ENCODE measurements around the gene GPR151. TPM values are rescaled to one million over a fixed set of nuclear protein-coding genes. Genes with fewer than 3 reads are reported as not detected.

Gene GPR151
- polyA plus RNA-seq, 3 donors: not detected

GRCh38 chr5:146510559-146511125 is 5.3 kb downstream of the GPR151 start:
- no peak overlapping the region for H2AFZ ChIP-seq (ENCODE audit: insufficient read depth, low read depth, low read length, poor library complexity, severe bottlenecking)
- H3K4me1 ChIP-seq (ENCODE audit: control insufficient read depth in 1 of 2, insufficient read depth in 2 of 2, low read length in 2 of 2): no peaks in the 10 kb centered on the region
- no peaks in the 10 kb centered on the region for H4K20me1 ChIP-seq (ENCODE audit: insufficient read depth, low read length)
- no CpG with 5 or more reads among the region's 9 CpGs for WGBS (ENCODE audit: insufficient coverage)
- H3K9me3 ChIP-seq (replicated peaks in 1 of 2; ENCODE audit: control insufficient read depth in 1 of 2, insufficient read depth in 1 of 2, low read length in 2 of 2): no peaks in the 10 kb centered on the region
- no peak overlapping the region for H3K9ac ChIP-seq (ENCODE audit: insufficient read depth, low read length, poor library complexity, severe bottlenecking)
- Mint-ChIP-seq H3K9me3 (no peaks in the 10 kb centered on the region), H3K27me3 (ENCODE audit: low read depth in 3 of 3) (no peaks in the 10 kb centered on the region), H3K4me3 (no peak overlapping the region), H3K27ac (no peak overlapping the region), H3K36me3 (peaks cover 64 to 67% of the 10 kb centered on the region in 2 donors), H3K4me1 (peaks cover 1% of the 10 kb centered on the region)
- H3K4me2 ChIP-seq (replicated peaks; ENCODE audit: extremely low read depth, low read length, poor library complexity, severe bottlenecking): no peak overlapping the region
- H3K27ac ChIP-seq (ENCODE audit: low read depth in 1 of 2, low read length in 2 of 2): no peak overlapping the region
- intact Hi-C loops (cut with micrococcal nuclease): no loop called here
- H3K27me3 ChIP-seq (ENCODE audit: control insufficient read depth in 2 of 2, insufficient read depth in 2 of 2, low read length in 2 of 2): no peaks in the 10 kb centered on the region
- DNase-seq: peak in 1 of 3 donors; percentile 6
- H3K79me2 ChIP-seq (ENCODE audit: insufficient read depth, low read length): no peaks in the 10 kb centered on the region
- H3K4me3 ChIP-seq (replicated peaks in 1 of 3; ENCODE audit: low read depth in 2 of 3, low read length in 3 of 3): no peak overlapping the region
- H3K36me3 ChIP-seq (replicated peaks in 1 of 2; ENCODE audit: control insufficient read depth in 1 of 2, insufficient read depth in 2 of 2, low read length in 2 of 2): peaks cover 64 to 76% of the 10 kb centered on the region in 2 donors
- TF ChIP-seq CTCF (IDR thresholded peaks at IDR 0.05): no peak

GRCh38 chr5:146507428-146507827 is 8.6 kb downstream of the GPR151 start:
- Histone ChIP-seq H3K36me3 (replicated peaks in 1 of 2; ENCODE audit: control insufficient read depth in 1 of 2, insufficient read depth in 2 of 2, low read length in 2 of 2) (peaks cover 86 to 94% of the 10 kb centered on the region in 2 donors), H4K20me1 (ENCODE audit: insufficient read depth, low read length) (no peaks in the 10 kb centered on the region), H3K27ac (ENCODE audit: low read depth in 1 of 2, low read length in 2 of 2) (no peak overlapping the region), H2AFZ (ENCODE audit: insufficient read depth, low read depth, low read length, poor library complexity, severe bottlenecking) (no peak overlapping the region), H3K9me3 (replicated peaks in 1 of 2; ENCODE audit: control insufficient read depth in 1 of 2, insufficient read depth in 1 of 2, low read length in 2 of 2) (no peaks in the 10 kb centered on the region), H3K4me3 (replicated peaks in 1 of 3; ENCODE audit: low read depth in 2 of 3, low read length in 3 of 3) (no peak overlapping the region), H3K9ac (ENCODE audit: insufficient read depth, low read length, poor library complexity, severe bottlenecking) (no peak overlapping the region), H3K79me2 (ENCODE audit: insufficient read depth, low read length) (no peaks in the 10 kb centered on the region), H3K27me3 (ENCODE audit: control insufficient read depth in 2 of 2, insufficient read depth in 2 of 2, low read length in 2 of 2) (no peaks in the 10 kb centered on the region), H3K4me2 (replicated peaks; ENCODE audit: extremely low read depth, low read length, poor library complexity, severe bottlenecking) (no peak overlapping the region), H3K4me1 (ENCODE audit: control insufficient read depth in 1 of 2, insufficient read depth in 2 of 2, low read length in 2 of 2) (no peaks in the 10 kb centered on the region)
- WGBS (ENCODE audit: insufficient coverage): 100% methylated on average over 3 of the region's 5 CpGs
- no peak overlapping the region for H3K4me3 Mint-ChIP-seq
- DNase-seq: no peak
- TF ChIP-seq CTCF (IDR thresholded peaks at IDR 0.05): no peak
- no peaks in the 10 kb centered on the region for H3K4me1 Mint-ChIP-seq
- no peaks in the 10 kb centered on the region for H3K27me3 Mint-ChIP-seq (ENCODE audit: low read depth in 3 of 3)
- intact Hi-C loops (cut with micrococcal nuclease): no loop called here
- no peaks in the 10 kb centered on the region for H3K9me3 Mint-ChIP-seq
- peaks cover 85 to 86% of the 10 kb centered on the region in 2 donors for H3K36me3 Mint-ChIP-seq
- no peak overlapping the region for H3K27ac Mint-ChIP-seq

All from CD14-positive monocyte (primary cell).